GM12891 (cell line): ENCODE results near the gene SLC28A3.
"Not testable (repeated sequence)": the region's sequence is repeated elsewhere in the genome, so short reads cannot be mapped to it uniquely, and the experiment has no call there.

Experiments
- DNase-seq: peaks from one replicate; pipeline ENCODE4 v3.0.0; 2011; ENCODE audit warnings: low spot score; ENCODE audit not compliant: insufficient read length
- FAIRE-seq: peaks from 2 replicates; lab custom pipeline; 2011; peaks lifted over from hg19 to GRCh38; lab: Jason Lieb, UNC
- PAX5 ChIP-seq: IDR thresholded peaks from 2 replicates; pipeline ENCODE4 v1.6.1; 2011; ENCODE audit warnings: low read length, moderate library complexity, mild to moderate bottlenecking; ENCODE audit not compliant: insufficient read depth, severe bottlenecking
- POLR2A ChIP-seq: IDR thresholded peaks from 2 replicates; pipeline ENCODE4 v1.6.1; 2011; ENCODE audit warnings: low read depth, low read length, control low read depth
- POLR2AphosphoS5 ChIP-seq: IDR thresholded peaks from 2 replicates; pipeline ENCODE4 v1.6.1; 2011; ENCODE audit warnings: low read depth, low read length, control low read depth
- POU2F2 ChIP-seq: IDR thresholded peaks from 2 replicates; pipeline ENCODE4 v1.6.1; 2011; ENCODE audit warnings: low read depth, mild to moderate bottlenecking, control low read depth, low read length, moderate library complexity
- SPI1 ChIP-seq: IDR thresholded peaks from 2 replicates; pipeline ENCODE4 v1.6.1; 2011; ENCODE audit warnings: low read depth, low read length, control low read depth
- TAF1 ChIP-seq: IDR thresholded peaks from 2 replicates; pipeline ENCODE4 v1.6.1; 2011; ENCODE audit warnings: low read depth, low read length, control low read depth

SLC28A3 gene

GRCh38 chr9:84375954-84376353, 35.4 kb upstream of the SLC28A3 start:
- FAIRE-seq (no peak), DNase-seq (no peak)
- TF ChIP-seq POLR2AphosphoS5 (no peak), TAF1 (no peak), PAX5 (no peak), POLR2A (no peak), SPI1 (no peak), POU2F2 (no peak)

GRCh38 chr9:84374516-84374915, 34.0 kb upstream of the SLC28A3 start:
- TF ChIP-seq SPI1 = no peak
- no peak for TF ChIP-seq POLR2AphosphoS5
- no peak for TF ChIP-seq POLR2A
- no peak for TF ChIP-seq PAX5
- no peak for TF ChIP-seq POU2F2
- no peak for TF ChIP-seq TAF1
- DNase-seq (no peak), FAIRE-seq (no peak)

GRCh38 chr9:84374013-84374412, 33.5 kb upstream of the SLC28A3 start:
- no peak for DNase-seq
- TF ChIP-seq POLR2AphosphoS5 (no peak), POLR2A (no peak), POU2F2 (no peak), TAF1 (no peak), PAX5 (no peak), SPI1 (no peak)
- no peak for FAIRE-seq

GRCh38 chr9:84371737-84372136, 31.2 kb upstream of the SLC28A3 start:
- FAIRE-seq = no peak
- DNase-seq = no peak
- TF ChIP-seq SPI1 (no peak), PAX5 (no peak), POU2F2 (no peak), POLR2A (no peak), TAF1 (no peak), POLR2AphosphoS5 (no peak)

- TF ChIP-seq PAX5 (no peak), SPI1 (no peak), POLR2A (no peak), POLR2AphosphoS5 (no peak), POU2F2 (no peak), TAF1 (no peak)
- DNase-seq (no peak), FAIRE-seq (no peak)
These were observed 28.0 kb upstream of the SLC28A3 start for GRCh38 chr9:84368601-84369000.

- not testable (repeated sequence) for DNase-seq, FAIRE-seq
These were observed 27.2 kb upstream of the SLC28A3 start for GRCh38 chr9:84367726-84368125.

- DNase-seq = no peak
- no peak for FAIRE-seq
- TF ChIP-seq POLR2A (no peak), POU2F2 (no peak), PAX5 (no peak), POLR2AphosphoS5 (no peak), TAF1 (no peak), SPI1 (no peak)
These were observed 26.1 kb upstream of the SLC28A3 start for GRCh38 chr9:84366683-84367082.

GRCh38 chr9:84364894-84365490, 24.4 kb upstream of the SLC28A3 start:
- not testable (repeated sequence) for FAIRE-seq, DNase-seq

GRCh38 chr9:84361645-84362044, 21.1 kb upstream of the SLC28A3 start:
- no peak for DNase-seq
- TF ChIP-seq SPI1 (no peak), POLR2A (no peak), TAF1 (no peak), POU2F2 (no peak), POLR2AphosphoS5 (no peak), PAX5 (no peak)
- no peak for FAIRE-seq

GRCh38 chr9:84357275-84357674, 16.7 kb upstream of the SLC28A3 start:
- no peak for DNase-seq

More at GRCh38 chr9:84357275-84357674, 16.7 kb upstream of the SLC28A3 start:
- TF ChIP-seq TAF1 (no peak), PAX5 (no peak), POU2F2 (no peak), POLR2AphosphoS5 (no peak), POLR2A (no peak), SPI1 (no peak)
- no peak for FAIRE-seq
